AG04450 (cell line): ENCODE results near the gene VGLL4. TPM values are rescaled to one million over a fixed set of nuclear protein-coding genes. Genes with fewer than 3 reads are reported as not detected.

ENCODE experiments used
- CTCF ChIA-PET: fragments of 300-600, 350-600 bp; formaldehyde crosslinking; extraction: SDS; loops from one replicate; lab custom pipeline; 2022; ENCODE audit warnings: antibody characterized with exemption, inconsistent platforms; lab: Charles Lee
- POLR2A ChIA-PET: fragments of 350-600 bp; formaldehyde crosslinking; extraction: SDS; loops from one replicate; lab custom pipeline; 2021; ENCODE audit warnings: antibody characterized with exemption, inconsistent platforms; lab: Yijun Ruan, JAX
- DNase-seq: peaks from one replicate; pipeline ENCODE4 v3.0.0-alpha.2; 2011; ENCODE audit warnings: low read depth, low spot score
- H3K27ac ChIP-seq: one replicate; pipeline ENCODE4 v1.5.1; 2012; ENCODE audit warnings: low read depth, low read length, control low read depth
- H3K27me3 ChIP-seq: one replicate; pipeline ENCODE4 v1.6.0; 2012; ENCODE audit warnings: low read length; ENCODE audit not compliant: control insufficient read depth, insufficient read depth
- H3K4me3 ChIP-seq: 2 replicates; pipeline ENCODE4 v1.5.1; 2011; ENCODE audit warnings: mild to moderate bottlenecking, low read depth, low read length, control low read depth
- H3K9me3 ChIP-seq: 2 replicates; pipeline ENCODE4 v1.5.1; 2012; ENCODE audit warnings: low read length; ENCODE audit not compliant: control insufficient read depth, insufficient read depth
- polyA plus RNA-seq: library from polyadenylated mRNA; depleted of rRNA; stranded (reverse); fragments of >200 nt; gene quantifications from 2 replicates; pipeline ENCODE4 v1.2.3, GENCODE V29; 2011
- TF ChIP-seq, protein P1 (sequence below): IDR thresholded peaks from 2 replicates; pipeline ENCODE4 v1.5.1; 2011; ENCODE audit warnings: low read depth, low read length, control low read depth, inconsistent platforms

Gene VGLL4
- polyA plus RNA-seq, 1 experiment: 30.5 TPM

DNA sequence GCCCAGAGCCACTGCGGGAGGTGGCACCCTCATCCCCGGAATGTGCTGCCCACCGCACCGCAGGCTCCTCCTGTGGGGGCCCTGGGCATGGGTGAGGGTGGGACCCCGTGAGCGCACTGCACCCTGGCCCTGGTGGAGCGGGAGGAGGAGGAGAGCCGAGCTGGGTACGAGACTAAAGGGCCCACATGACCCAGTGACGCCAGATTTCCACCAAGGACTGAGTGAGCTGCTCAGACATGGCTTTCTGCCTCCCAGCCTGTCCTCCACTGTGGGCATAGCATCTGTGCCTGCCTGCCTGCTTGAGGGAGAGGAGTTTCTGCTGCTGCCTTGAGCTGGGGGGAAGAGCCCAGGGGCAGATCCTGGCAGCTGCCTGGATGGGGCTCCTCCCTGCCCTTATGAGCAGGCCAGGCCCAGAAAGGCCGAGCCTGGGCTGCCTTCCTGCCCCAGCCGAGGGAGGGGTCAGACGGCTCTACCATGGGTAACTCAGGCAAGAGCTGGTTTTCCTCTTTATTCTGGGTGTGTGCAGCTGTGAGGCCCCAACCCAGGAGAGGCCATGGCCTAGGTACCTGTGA lies 88.4 kb downstream of the VGLL4 start:
- H3K4me3 ChIP-seq: no peak overlapping the region
- no peaks in the 10 kb centered on the region; the same call in 1 of the 2 replicates for H3K9me3 ChIP-seq
- no peak for DNase-seq
- TF ChIP-seq, protein P1, sequence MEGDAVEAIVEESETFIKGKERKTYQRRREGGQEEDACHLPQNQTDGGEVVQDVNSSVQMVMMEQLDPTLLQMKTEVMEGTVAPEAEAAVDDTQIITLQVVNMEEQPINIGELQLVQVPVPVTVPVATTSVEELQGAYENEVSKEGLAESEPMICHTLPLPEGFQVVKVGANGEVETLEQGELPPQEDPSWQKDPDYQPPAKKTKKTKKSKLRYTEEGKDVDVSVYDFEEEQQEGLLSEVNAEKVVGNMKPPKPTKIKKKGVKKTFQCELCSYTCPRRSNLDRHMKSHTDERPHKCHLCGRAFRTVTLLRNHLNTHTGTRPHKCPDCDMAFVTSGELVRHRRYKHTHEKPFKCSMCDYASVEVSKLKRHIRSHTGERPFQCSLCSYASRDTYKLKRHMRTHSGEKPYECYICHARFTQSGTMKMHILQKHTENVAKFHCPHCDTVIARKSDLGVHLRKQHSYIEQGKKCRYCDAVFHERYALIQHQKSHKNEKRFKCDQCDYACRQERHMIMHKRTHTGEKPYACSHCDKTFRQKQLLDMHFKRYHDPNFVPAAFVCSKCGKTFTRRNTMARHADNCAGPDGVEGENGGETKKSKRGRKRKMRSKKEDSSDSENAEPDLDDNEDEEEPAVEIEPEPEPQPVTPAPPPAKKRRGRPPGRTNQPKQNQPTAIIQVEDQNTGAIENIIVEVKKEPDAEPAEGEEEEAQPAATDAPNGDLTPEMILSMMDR: no peak
- ChIA-PET POLR2A (no interaction called here), CTCF (interaction anchor here (2.2 kb wide), 1 partner anchor 176 kb away, joined by 7 read pairs; no protein-coding TSS in a partner anchor)
- H3K27ac ChIP-seq: no peak overlapping the region
- H3K27me3 ChIP-seq: no peaks in the 10 kb centered on the region

DNA sequence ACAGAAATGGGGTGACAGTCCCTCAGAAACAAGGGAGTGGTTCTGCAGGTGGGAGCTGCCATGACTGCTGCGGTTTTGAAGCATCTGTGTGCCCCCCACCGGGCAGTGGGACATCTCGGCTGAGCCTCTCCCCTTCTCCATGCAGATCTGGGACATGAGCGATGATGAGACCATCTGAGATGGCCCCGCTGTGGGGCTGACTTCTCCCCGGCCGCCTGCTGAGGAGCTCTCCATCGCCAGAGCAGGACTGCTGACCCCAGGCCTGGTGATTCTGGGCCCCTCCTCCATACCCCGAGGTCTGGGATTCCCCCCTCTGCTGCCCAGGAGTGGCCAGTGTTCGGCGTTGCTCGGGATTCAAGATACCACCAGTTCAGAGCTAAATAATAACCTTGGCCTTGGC lies 89.0 kb downstream of the VGLL4 start:
- Histone ChIP-seq H3K4me3 (no peak overlapping the region), H3K27ac (no peak overlapping the region), H3K27me3 (no peaks in the 10 kb centered on the region), H3K9me3 (no peaks in the 10 kb centered on the region; the same call in 1 of the 2 replicates)
- TF ChIP-seq, protein P1: no peak
- CTCF ChIA-PET: interaction anchor here (2.2 kb wide), 1 partner anchor 175 kb away, joined by 7 read pairs; no protein-coding TSS in a partner anchor
- POLR2A ChIA-PET: no interaction called here
- no peak for DNase-seq

DNA sequence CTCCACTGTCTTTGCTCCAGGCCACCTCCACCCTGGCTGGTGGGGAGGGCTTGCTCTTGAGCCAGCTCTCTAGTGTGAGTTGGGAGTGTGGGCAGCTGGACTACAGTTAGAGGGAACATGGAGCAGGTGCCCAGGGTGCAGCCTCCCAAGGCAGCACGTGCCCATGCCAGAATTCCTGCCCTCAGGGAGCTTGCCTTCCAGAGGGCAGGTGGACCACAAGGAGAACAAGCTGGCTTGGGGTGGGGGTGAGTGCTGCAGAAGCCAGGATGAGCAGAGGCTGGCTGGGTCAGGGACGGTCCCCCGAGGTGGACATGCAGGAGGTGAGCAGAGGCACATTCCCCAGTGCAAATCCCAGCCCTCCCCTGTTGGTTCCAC lies 89.5 kb downstream of the VGLL4 start:
- ChIA-PET POLR2A (interaction anchor here (0.6 to 1.1 kb wide), 4 partner anchors 9 to 76 kb away, joined by 3 to 5 read pairs (median 4); no protein-coding TSS in a partner anchor), CTCF (interaction anchor here (2.2 kb wide), 1 partner anchor 175 kb away, joined by 7 read pairs; no protein-coding TSS in a partner anchor)
- H3K27me3 ChIP-seq: no peaks in the 10 kb centered on the region
- H3K9me3 ChIP-seq: no peaks in the 10 kb centered on the region; the same call in 1 of the 2 replicates
- no peak for DNase-seq
- no peak overlapping the region for H3K4me3 ChIP-seq
- peak overlapping the region; percentile 47 for H3K27ac ChIP-seq
- TF ChIP-seq, protein P1: no peak

DNA sequence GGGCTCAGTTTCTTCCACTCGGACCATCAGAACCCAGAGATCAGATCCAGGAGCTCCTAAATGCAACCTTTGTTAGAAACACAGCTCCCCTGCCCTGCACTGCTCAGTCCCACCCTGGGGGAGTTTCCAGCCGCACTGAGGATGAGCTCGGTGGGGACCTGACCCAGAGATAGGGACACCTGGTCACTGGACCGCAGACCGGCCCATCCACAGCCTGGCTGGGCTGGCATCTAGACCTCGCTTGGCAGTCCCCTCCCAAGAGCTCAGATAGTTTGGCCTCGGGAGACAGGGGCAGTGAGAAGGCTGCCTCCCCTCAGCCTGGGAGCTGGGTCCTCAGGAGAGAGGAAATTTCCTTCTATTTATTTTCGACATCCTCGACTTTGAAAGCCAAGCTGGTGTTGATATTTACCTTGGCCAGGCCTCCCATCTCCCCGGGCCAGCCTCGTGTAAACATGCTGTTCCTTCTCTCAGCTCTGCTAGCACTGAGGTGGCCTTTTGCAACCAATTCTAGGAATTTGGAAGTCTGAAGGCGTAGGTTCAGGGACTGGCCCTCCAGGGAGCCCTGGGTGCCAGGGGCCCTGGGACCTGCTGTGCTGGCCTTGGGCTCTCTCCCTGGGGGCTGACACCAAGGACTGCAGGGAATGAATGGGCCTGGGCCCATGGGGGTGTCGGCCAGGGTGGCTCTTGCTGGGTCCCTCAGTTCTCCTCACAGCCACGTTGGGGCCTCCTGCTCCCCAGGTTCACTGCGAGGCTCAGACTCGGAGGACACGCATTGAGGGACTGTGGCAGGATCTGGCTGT lies 90.1 kb downstream of the VGLL4 start:
- no peak for DNase-seq
- ChIA-PET POLR2A (interaction anchor here (0.6 to 1.1 kb wide), 5 partner anchors 9 to 76 kb away, joined by 3 to 5 read pairs (median 3); no protein-coding TSS in a partner anchor), CTCF (interaction anchor here (2.2 kb wide), 1 partner anchor 174 kb away, joined by 7 read pairs; no protein-coding TSS in a partner anchor)
- Histone ChIP-seq H3K27ac (peak overlapping the region; percentile 52), H3K27me3 (no peaks in the 10 kb centered on the region), H3K9me3 (no peaks in the 10 kb centered on the region; the same call in 1 of the 2 replicates), H3K4me3 (no peak overlapping the region)
- TF ChIP-seq, protein P1: no peak
